ENCODE results near the gene CXCR4. TPM values are rescaled to one million over a fixed set of nuclear protein-coding genes. Genes with fewer than 3 reads are reported as not detected.

Gene CXCR4
- total and polyA plus RNA-seq, 9 of the 15 experiments (the other 6 are each of a cell fraction or from before 2014, with no cell fraction given) = 0.07 to 0.45 (median 0.17) TPM; not detected in 3

- H3K4me3 ChIP-seq = no peak overlapping the region
- no peaks in the 10 kb centered on the region for H3K36me3 ChIP-seq (ENCODE audit: control insufficient read depth, insufficient read depth, low read length)
- ChIA-PET CTCF (ENCODE audit: low intra/inter-chr PET ratio) (no interaction called here), POLR2A (interaction anchor here (0.7 kb wide), 1 partner anchor 17 kb away, joined by 3 read pairs; no protein-coding TSS in a partner anchor)
- BruUV-seq (replicated peaks) = no TSS peak
- no peak overlapping the region for H3K4me2 ChIP-seq (ENCODE audit: insufficient read depth, low read length)
- intact Hi-C loops (cut with micrococcal nuclease) (no loop called here), in situ Hi-C loops (cut with MboI) (no loop called here)
- H3K4me1 ChIP-seq (replicated peaks in 1 of 2; ENCODE audit: control insufficient read depth in 2 of 2, insufficient read depth in 2 of 2, low read length in 2 of 2) = no peaks in the 10 kb centered on the region
- no peaks in the 10 kb centered on the region for H3K79me2 ChIP-seq (ENCODE audit: control insufficient read depth, insufficient read depth, low read length)
- peaks cover 15 to 24% of the 10 kb centered on the region in 2 experiments; a peak in 4 of 5 replicates for H3K27me3 ChIP-seq (ENCODE audit: control insufficient read depth in 2 of 2, insufficient read depth in 2 of 2, low read length in 2 of 2)
- no peak for ATAC-seq
- H2AFZ ChIP-seq (ENCODE audit: low read depth, low read length) = no peak overlapping the region
- no peaks in the 10 kb centered on the region for H3K9me1 ChIP-seq (ENCODE audit: control insufficient read depth, insufficient read depth, low read length)
- WGBS (ENCODE audit: insufficient coverage, low coverage, missing lambda C conversion rate) = 0% methylated on average over 2 of the region's 2 CpGs
- FAIRE-seq = no peak
- no peak overlapping the region for H3K9ac ChIP-seq (ENCODE audit: insufficient read depth in 1 of 2, low read depth in 2 of 2, low read length in 2 of 2)
- no peak overlapping the region for H3K27ac ChIP-seq (ENCODE audit: extremely low read depth, low read depth, low read length)
- no peaks in the 10 kb centered on the region; the same call in 1 of the 2 replicates for H4K20me1 ChIP-seq (replicated peaks; ENCODE audit: control insufficient read depth, insufficient read depth, low read length)
- H3K9me3 ChIP-seq (replicated peaks; ENCODE audit: control insufficient read depth, insufficient read depth, low read depth, low read length) = no peaks in the 10 kb centered on the region
- DNase-seq (ENCODE audit: extremely low read depth in 1 of 4, low spot score in 3 of 4) = no peak
- no peak for TF ChIP-seq CUX1 (CRISPR knock-in tag; IDR thresholded peaks at IDR 0.05)
- no peak for TF ChIP-seq BDP1 (IDR thresholded peaks at IDR 0.05; ENCODE audit: insufficient read depth, insufficient read length)
- no peak for TF ChIP-seq ZC3H11A (IDR thresholded peaks at IDR 0.05; ENCODE audit: low read depth, low read length)
- TF ChIP-seq DLX4 (CRISPR knock-in tag; IDR thresholded peaks at IDR 0.05) = no peak
- TF ChIP-seq SNRNP70 (optimal IDR thresholded peaks at IDR 0.05; ENCODE audit: low read depth, low read length) = no peak
- TF ChIP-seq ETS1 (conservative IDR thresholded peaks at IDR 0.05; ENCODE audit: control insufficient read depth, low read depth, low read length) = no peak
- TF ChIP-seq ZNF174 (CRISPR knock-in tag; IDR thresholded peaks at IDR 0.05) = no peak
- no peak for TF ChIP-seq TEAD4 (IDR thresholded peaks at IDR 0.05; ENCODE audit: low read length)
- TF ChIP-seq TEAD4 (CRISPR knock-in tag; IDR thresholded peaks at IDR 0.05; ENCODE audit: borderline replicate concordance) = no peak
- TF ChIP-seq SMAD4 (CRISPR knock-in tag; conservative IDR thresholded peaks at IDR 0.05) = no peak
- TF ChIP-seq KLF10 (CRISPR knock-in tag; IDR thresholded peaks at IDR 0.05) = no peak
- TF ChIP-seq ZNF23 (CRISPR knock-in tag; IDR thresholded peaks at IDR 0.05) = no peak
- TF ChIP-seq ZNF75A (CRISPR knock-in tag; IDR thresholded peaks at IDR 0.05) = no peak
- TF ChIP-seq HNRNPUL1 (IDR thresholded peaks at IDR 0.05; ENCODE audit: low read length) = no peak
- TF ChIP-seq ZNF639 (CRISPR knock-in tag; conservative IDR thresholded peaks at IDR 0.05 in 1 of 2, IDR thresholded peaks at IDR 0.05 in 1 of 2) = no peak
- TF ChIP-seq ZZZ3 (IDR thresholded peaks at IDR 0.05) = no peak
Observed at GRCh38 chr2:136124805-136125204, 6.9 kb upstream of the CXCR4 start.

All from K562 (cell line).